ENCODE results near the gene DTNBP1.

DNA sequence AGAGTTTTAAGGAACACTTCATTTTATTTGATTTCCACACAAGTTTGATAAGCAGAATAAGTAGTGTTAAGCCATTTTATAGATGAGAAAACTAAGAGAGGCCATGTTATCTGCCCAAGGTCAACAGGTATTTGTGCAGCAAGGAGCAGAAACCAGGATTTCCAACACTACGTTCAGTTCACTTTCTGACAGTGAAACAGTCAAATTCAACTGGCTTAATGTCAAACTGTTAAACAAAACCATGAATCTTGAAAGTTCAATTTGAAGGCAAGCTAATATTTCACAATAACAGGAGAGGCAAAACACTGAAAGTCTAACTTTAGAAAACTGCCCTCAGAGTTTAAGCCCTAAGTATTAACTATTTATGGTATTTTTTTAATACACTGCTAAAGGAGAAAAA is 32.6 kb downstream of the DTNBP1 start:
- TF ChIP-seq POLR2A (IDR thresholded peaks at IDR 0.05; ENCODE audit: low read length) (no peak), GATA1 (IDR thresholded peaks at IDR 0.05; ENCODE audit: low read depth, low read length) (no peak)

All from erythroblast (primary cell).